ENCODE measurements around the gene ADAMTS19.

Gene ADAMTS19

GRCh38 chr5:129499208-129499852 is 39.2 kb downstream of the ADAMTS19 start:
- TF ChIP-seq REST (IDR thresholded peaks at IDR 0.05; ENCODE audit: insufficient read depth in 1 of 2, low read depth in 2 of 2, low read length in 2 of 2) (no peak), POLR2AphosphoS5 (IDR thresholded peaks at IDR 0.05; ENCODE audit: low read depth, low read length) (no peak), FOXP2 (optimal IDR thresholded peaks at IDR 0.05; ENCODE audit: borderline replicate concordance, extremely low read depth, extremely low read length, insufficient read depth) (no peak), TAF1 (IDR thresholded peaks at IDR 0.05; ENCODE audit: borderline replicate concordance, insufficient read depth, low read length) (no peak)

GRCh38 chr5:129500101-129500500 is 40.0 kb downstream of the ADAMTS19 start:
- TF ChIP-seq REST (IDR thresholded peaks at IDR 0.05; ENCODE audit: insufficient read depth in 1 of 2, low read depth in 2 of 2, low read length in 2 of 2) (no peak), FOXP2 (optimal IDR thresholded peaks at IDR 0.05; ENCODE audit: borderline replicate concordance, extremely low read depth, extremely low read length, insufficient read depth) (no peak), TAF1 (IDR thresholded peaks at IDR 0.05; ENCODE audit: borderline replicate concordance, insufficient read depth, low read length) (no peak), SIN3A (IDR thresholded peaks at IDR 0.05; ENCODE audit: borderline replicate concordance, insufficient read depth, low read length) (no peak), POLR2AphosphoS5 (IDR thresholded peaks at IDR 0.05; ENCODE audit: low read depth, low read length) (no peak)

- TF ChIP-seq REST (IDR thresholded peaks at IDR 0.05; ENCODE audit: insufficient read depth in 1 of 2, low read depth in 2 of 2, low read length in 2 of 2) (no peak), TAF1 (IDR thresholded peaks at IDR 0.05; ENCODE audit: borderline replicate concordance, insufficient read depth, low read length) (no peak), FOXP2 (optimal IDR thresholded peaks at IDR 0.05; ENCODE audit: borderline replicate concordance, extremely low read depth, extremely low read length, insufficient read depth) (no peak), SIN3A (IDR thresholded peaks at IDR 0.05; ENCODE audit: borderline replicate concordance, insufficient read depth, low read length) (no peak), POLR2AphosphoS5 (IDR thresholded peaks at IDR 0.05; ENCODE audit: low read depth, low read length) (no peak)
Measured at GRCh38 chr5:129506086-129506485, 46.0 kb downstream of the ADAMTS19 start.

- TF ChIP-seq REST (IDR thresholded peaks at IDR 0.05; ENCODE audit: insufficient read depth in 1 of 2, low read depth in 2 of 2, low read length in 2 of 2) (no peak), SIN3A (IDR thresholded peaks at IDR 0.05; ENCODE audit: borderline replicate concordance, insufficient read depth, low read length) (no peak), POLR2AphosphoS5 (IDR thresholded peaks at IDR 0.05; ENCODE audit: low read depth, low read length) (no peak), FOXP2 (optimal IDR thresholded peaks at IDR 0.05; ENCODE audit: borderline replicate concordance, extremely low read depth, extremely low read length, insufficient read depth) (no peak)
Measured at GRCh38 chr5:129506950-129507349, 46.9 kb downstream of the ADAMTS19 start.

- no peak for TF ChIP-seq SIN3A (IDR thresholded peaks at IDR 0.05; ENCODE audit: borderline replicate concordance, insufficient read depth, low read length)
- no peak for TF ChIP-seq TAF1 (IDR thresholded peaks at IDR 0.05; ENCODE audit: borderline replicate concordance, insufficient read depth, low read length)
- TF ChIP-seq POLR2AphosphoS5 (IDR thresholded peaks at IDR 0.05; ENCODE audit: low read depth, low read length) = no peak
- TF ChIP-seq REST (IDR thresholded peaks at IDR 0.05; ENCODE audit: insufficient read depth in 1 of 2, low read depth in 2 of 2, low read length in 2 of 2) = no peak
- TF ChIP-seq FOXP2 (optimal IDR thresholded peaks at IDR 0.05; ENCODE audit: borderline replicate concordance, extremely low read depth, extremely low read length, insufficient read depth) = no peak
Measured at GRCh38 chr5:129507527-129507926, 47.4 kb downstream of the ADAMTS19 start.
